ENCODE measurements around the gene RASSF1. TPM values are rescaled to one million over a fixed set of nuclear protein-coding genes. Genes with fewer than 3 reads are reported as not detected.

The RASSF1 gene
- total and polyA plus RNA-seq, 2 of the 13 experiments (the other 11 are each of a cell fraction or from before 2014, with no cell fraction given): 10.2 to 27.5 TPM

GRCh38 chr3:50350527-50351322 is 10.1 kb upstream of the RASSF1 start, which contains the start of the genes CYB561D2 and NPRL2 (continued):
- no peak for TF ChIP-seq AFF4 (CRISPR knock-in tag; IDR thresholded peaks at IDR 0.05)
- no peak for TF ChIP-seq HNF4A (CRISPR knock-in tag; IDR thresholded peaks at IDR 0.05)
- no peak for TF ChIP-seq SMAD9 (CRISPR knock-in tag; IDR thresholded peaks at IDR 0.05)
- no peak for TF ChIP-seq ZNF703 (CRISPR knock-in tag; IDR thresholded peaks at IDR 0.05; ENCODE audit: borderline replicate concordance)
- no peak for TF ChIP-seq RNF219 (CRISPR knock-in tag; IDR thresholded peaks at IDR 0.05)
- TF ChIP-seq SMYD3 (CRISPR knock-in tag; IDR thresholded peaks at IDR 0.05): peak; percentile 97
- TF ChIP-seq, protein P1, sequence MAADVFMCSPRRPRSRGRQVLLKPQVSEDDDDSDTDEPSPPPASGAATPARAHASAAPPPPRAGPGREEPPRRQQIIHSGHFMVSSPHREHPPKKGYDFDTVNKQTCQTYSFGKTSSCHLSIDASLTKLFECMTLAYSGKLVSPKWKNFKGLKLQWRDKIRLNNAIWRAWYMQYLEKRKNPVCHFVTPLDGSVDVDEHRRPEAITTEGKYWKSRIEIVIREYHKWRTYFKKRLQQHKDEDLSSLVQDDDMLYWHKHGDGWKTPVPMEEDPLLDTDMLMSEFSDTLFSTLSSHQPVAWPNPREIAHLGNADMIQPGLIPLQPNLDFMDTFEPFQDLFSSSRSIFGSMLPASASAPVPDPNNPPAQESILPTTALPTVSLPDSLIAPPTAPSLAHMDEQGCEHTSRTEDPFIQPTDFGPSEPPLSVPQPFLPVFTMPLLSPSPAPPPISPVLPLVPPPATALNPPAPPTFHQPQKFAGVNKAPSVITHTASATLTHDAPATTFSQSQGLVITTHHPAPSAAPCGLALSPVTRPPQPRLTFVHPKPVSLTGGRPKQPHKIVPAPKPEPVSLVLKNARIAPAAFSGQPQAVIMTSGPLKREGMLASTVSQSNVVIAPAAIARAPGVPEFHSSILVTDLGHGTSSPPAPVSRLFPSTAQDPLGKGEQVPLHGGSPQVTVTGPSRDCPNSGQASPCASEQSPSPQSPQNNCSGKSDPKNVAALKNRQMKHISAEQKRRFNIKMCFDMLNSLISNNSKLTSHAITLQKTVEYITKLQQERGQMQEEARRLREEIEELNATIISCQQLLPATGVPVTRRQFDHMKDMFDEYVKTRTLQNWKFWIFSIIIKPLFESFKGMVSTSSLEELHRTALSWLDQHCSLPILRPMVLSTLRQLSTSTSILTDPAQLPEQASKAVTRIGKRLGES (CRISPR knock-in tag; IDR thresholded peaks at IDR 0.05; ENCODE audit: borderline replicate concordance): peak; percentile 75; the same call in 1 of the 2 replicates
- no peak for TF ChIP-seq NFE2L2 (IDR thresholded peaks at IDR 0.05; ENCODE audit: low read length)
- TF ChIP-seq ZNF512B (CRISPR knock-in tag; IDR thresholded peaks at IDR 0.05; ENCODE audit: borderline replicate concordance): no peak
- peak; percentile 87 for TF ChIP-seq HNF1B (CRISPR knock-in tag; IDR thresholded peaks at IDR 0.05)
- no peak for TF ChIP-seq SRSF9 (IDR thresholded peaks at IDR 0.05; ENCODE audit: borderline replicate concordance, insufficient read depth, low read depth, low read length, poor library complexity, severe bottlenecking)
- TF ChIP-seq NFYB (CRISPR knock-in tag; IDR thresholded peaks at IDR 0.05): peak; percentile 30
- peak; percentile 97 for TF ChIP-seq ZNF839 (CRISPR knock-in tag; IDR thresholded peaks at IDR 0.05; ENCODE audit: borderline replicate concordance)
- TF ChIP-seq KDM2A (CRISPR knock-in tag; IDR thresholded peaks at IDR 0.05; ENCODE audit: borderline replicate concordance, low read depth): peak; percentile 95
